SKM-1 treated with dmso at 0.1 percent for 144 hours (cell line): ENCODE measurements around the gene TIA1.
"Not testable (repeated sequence)": the region's sequence is repeated elsewhere in the genome, so short reads cannot be mapped to it uniquely, and the experiment has no call there.

Experiments used
- DNase-seq: peaks from one replicate; lab custom pipeline; 2025; ENCODE audit not compliant: unreplicated experiment; lab: John Stamatoyannopoulos, UW

Gene TIA1

GRCh38 chr2:70248181-70248847, at the start of gene TIA1:
Gene TIA1, minus strand, starts transcription at chr2:70248628. Its CDS starts 198 bp downstream, at chr2:70248430.
- peak; percentile 98 for DNase-seq

GRCh38 chr2:70297828-70298227, 49.4 kb upstream of the TIA1 start:
- DNase-seq, result not testable (repeated sequence)

GRCh38 chr2:70283500-70284191, 35.2 kb upstream of the TIA1 start:
- DNase-seq, result no peak

GRCh38 chr2:70282439-70282838, 34.0 kb upstream of the TIA1 start:
- no peak for DNase-seq

GRCh38 chr2:70280242-70280798, 31.9 kb upstream of the TIA1 start:
- DNase-seq, result no peak

- no peak for DNase-seq
Observed at GRCh38 chr2:70270323-70270722, 21.9 kb upstream of the TIA1 start.

GRCh38 chr2:70269422-70270302, 21.2 kb upstream of the TIA1 start:
- not testable (repeated sequence) for DNase-seq

GRCh38 chr2:70266925-70267324, 18.5 kb upstream of the TIA1 start:
- DNase-seq, result not testable (repeated sequence)

GRCh38 chr2:70261501-70261900, 13.1 kb upstream of the TIA1 start:
- no peak for DNase-seq

- no peak for DNase-seq
Observed at GRCh38 chr2:70258532-70258875, 10.1 kb upstream of the TIA1 start.

- no peak for DNase-seq
Observed at GRCh38 chr2:70255637-70256314, 7.3 kb upstream of the TIA1 start.

- no peak for DNase-seq
Observed at GRCh38 chr2:70250434-70250833, 2.0 kb upstream of the TIA1 start.

GRCh38 chr2:70247364-70248180, 856 bp downstream of the TIA1 start:
- no peak for DNase-seq

GRCh38 chr2:70243806-70244584, 4.4 kb downstream of the TIA1 start:
- no peak for DNase-seq

- DNase-seq, result no peak
Observed at GRCh38 chr2:70242552-70242951, 5.9 kb downstream of the TIA1 start.

GRCh38 chr2:70241340-70241739, 7.1 kb downstream of the TIA1 start:
- DNase-seq, result no peak

GRCh38 chr2:70240599-70240998, 7.8 kb downstream of the TIA1 start:
- no peak for DNase-seq

- DNase-seq, result no peak
Observed at GRCh38 chr2:70233926-70234325, 14.5 kb downstream of the TIA1 start.

- DNase-seq, result no peak
Observed at GRCh38 chr2:70226781-70227180, 21.6 kb downstream of the TIA1 start.
